HS-5 (cell line): ENCODE measurements around the gene NINL.
"Not testable (repeated sequence)": the region's sequence is repeated elsewhere in the genome, so short reads cannot be mapped to it uniquely, and the experiment has no call there.

Experiments used
- DNase-seq: peaks from one replicate; pipeline ENCODE4 v3.0.0-alpha.2; 2012; ENCODE audit warnings: low read depth

Gene NINL

DNA sequence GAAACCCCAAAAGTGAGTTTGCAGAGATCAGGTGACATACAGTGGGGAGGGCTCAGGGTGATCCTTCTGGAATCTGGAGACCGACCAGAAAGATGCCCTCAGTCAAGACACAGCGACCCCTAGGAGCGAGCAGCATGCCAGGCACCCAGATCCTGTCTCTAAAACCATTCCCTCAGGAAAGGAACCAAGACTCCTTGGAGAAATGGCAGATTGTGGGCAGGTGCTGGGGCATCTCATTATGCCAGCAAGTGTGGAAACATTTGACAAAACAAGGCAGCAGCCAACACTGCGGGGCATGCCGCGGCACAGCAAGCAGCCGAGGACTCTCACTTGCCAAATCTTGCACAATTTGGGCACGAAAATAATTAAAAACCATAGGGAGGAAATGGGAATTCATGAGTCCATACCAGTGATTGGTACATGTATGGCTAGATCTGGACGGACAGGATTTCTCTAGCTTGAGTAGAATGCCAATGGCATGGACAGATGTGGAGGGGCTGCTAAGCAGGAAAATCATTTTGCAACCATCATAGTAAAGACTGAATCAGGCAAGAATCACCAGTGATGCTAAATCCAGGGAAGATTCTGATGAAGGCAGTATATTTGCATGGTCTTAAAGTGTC is 101.0 kb downstream of the NINL start:
- DNase-seq = no peak

DNA sequence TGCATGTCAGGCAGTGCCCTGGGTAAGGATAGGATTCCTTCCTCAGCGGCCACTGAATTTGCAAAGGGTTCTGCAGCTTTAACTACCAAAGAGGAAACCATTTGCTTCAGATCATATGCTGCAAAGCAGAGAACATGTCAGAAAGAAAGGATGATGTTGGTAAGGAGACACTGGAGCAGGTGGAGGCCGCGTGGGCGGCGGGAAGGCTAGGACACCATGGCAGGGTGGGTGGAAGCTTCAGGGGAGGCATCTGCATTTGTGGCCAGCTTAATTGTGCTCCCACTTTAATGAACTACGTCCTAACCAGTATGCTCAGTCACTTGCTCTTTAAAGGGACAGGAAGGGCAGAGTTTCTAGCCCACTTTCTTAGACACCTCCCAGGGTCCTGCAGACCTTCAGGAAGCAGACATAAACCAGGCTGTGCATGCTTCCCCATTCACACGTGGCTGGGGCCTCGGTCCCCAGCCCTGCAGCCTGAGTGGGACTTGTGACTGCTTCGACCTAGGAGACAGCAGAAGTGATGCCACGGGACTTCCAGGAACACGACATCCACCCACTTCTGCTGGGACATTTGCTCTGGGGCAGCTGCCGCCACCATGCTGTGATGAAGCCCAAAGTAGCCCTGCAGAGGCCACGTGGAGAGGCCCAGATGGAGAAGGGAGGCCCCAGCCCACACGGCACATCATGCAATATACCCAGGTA is 101.7 kb downstream of the NINL start:
- DNase-seq = no peak

DNA sequence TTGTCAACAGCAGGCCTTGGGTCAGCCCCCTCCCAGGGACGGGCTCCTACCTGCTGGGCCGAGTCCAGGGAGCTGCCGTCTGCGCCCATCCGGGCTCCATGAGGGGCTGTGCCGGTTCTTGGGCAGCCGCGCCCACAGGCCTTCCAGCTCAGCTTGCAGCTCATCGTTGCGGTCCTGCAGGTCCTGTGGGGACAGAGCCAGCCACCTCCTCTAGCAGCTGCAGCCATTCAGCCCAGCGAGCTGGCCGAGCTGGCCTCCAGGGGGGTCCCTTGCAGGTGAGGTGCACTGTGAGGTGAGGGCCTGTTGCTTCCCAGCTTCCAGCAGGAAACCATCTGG is 103.4 kb downstream of the NINL start:
- DNase-seq = no peak

DNA sequence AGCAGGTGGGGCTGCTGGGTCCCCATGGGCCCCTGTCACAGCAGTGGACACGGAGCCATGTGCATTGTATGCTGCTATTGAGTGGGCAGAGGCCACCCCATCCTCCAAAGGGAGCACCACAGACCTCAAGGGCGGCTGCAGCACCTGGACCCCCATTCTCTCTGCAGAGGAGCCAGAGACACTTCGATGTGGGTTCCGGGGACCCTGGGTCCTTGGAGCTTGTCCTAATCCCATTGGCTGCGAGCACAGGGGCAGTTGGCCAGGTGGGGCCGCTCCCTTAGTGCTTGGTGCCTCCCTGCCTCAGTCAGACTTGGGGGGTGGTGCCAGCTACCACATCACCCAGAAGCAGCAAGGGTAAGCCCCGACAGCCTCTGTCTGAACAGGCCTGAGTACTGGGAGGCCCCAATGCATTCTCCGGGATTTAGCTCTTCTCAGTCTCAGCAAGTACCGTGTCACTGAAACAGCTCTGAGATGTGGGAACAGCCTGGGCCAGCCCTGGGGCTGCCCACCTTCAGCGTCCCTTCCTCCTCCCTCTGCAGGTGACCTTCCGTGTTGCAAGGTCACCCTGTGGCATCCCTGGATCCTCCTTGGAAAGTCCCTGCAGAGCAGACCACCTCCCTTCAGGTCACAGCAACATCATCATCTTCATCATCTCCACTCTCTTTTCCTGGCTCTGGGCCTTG is 104.0 kb downstream of the NINL start:
- DNase-seq = no peak

DNA sequence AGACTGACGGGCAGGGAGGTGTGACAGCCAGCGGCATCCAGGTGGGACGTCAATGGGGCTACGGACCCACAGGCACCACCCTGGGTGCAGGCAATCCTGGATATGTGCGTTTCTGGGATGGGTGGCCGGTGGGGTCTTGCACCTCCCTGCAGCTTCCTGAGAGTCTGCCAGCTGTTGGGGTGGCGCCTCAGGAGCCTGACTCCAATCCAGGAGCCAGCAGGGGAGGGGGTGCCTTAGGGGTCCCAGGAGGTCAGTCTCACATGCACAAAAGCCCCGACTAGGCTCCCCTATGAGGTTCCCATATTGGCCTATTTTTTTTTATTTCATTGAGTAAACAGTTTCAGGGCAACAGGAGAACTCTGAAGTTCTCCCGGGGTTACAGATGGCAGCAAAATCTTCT is 104.5 kb downstream of the NINL start:
- no peak for DNase-seq

DNA sequence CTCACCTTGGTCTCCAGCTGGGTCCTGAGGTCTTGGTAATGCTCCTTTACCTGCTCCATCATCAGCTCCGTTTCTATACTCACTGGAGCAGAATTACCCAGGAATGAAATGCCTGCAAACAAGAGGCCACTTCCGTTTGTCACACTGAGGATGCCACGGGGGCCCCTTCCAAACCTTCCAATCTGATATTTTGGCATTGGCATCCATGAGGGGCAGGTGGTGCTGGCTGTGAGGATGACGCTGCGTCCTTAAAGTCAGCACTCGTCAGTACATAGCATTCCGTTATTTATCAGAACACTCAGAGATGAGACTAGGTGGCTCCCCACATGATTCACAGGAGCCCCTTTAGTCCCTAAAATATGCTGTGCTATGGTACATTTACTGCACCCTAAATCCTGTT is 105.2 kb downstream of the NINL start:
- no peak for DNase-seq

DNA sequence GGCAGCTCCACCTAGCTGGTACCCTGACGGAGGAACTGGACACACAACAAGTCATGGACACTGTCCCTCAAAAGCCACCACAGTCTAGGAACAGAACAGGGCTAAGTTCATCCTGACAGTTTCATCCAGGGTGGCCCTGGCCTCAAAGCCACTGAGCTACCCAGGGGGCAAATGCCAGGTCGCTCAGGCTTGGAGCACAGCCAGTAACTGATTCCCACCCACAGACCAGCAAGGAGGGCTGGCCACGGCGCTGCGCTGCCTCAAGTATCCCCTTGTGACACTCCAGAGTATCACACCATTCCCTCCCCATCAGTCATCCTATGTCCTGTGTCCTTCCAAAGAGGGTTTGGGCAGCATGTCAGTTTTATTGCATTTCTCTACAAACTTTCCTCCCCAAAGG is 105.7 kb downstream of the NINL start:
- DNase-seq = no peak

DNA sequence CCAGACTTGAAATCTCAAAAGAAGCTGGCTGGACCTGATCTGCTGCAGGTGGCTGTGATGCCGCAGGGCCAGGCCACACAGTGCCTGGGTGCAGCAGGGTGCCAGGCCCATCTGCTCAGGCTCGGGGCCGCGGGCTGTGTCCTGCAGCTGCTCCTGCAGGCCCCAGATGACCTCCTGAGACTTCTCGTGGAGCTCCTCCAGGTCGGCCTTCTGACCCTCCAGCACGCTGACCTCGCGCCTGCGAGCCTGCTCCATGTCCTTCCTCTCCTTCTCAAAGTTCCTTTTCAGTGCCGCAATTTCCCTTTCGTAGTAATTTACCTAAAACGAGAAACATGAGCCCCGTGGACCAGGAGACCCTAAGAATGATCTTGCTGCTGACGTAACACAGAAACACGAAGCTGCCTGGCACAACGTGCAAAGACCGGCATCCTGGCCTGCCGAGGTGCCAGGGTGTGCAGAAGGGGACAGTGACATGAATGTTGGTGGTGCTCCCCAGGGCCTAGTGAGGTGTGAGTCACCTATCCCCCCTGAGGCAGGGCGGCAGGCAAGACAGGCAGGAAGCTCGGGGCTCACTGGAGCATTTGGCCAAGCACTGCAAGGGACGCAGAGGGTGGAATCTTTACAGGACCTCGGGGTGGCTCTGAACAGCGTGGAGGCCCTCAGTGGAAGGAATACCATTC is 106.3 kb downstream of the NINL start:
- no peak for DNase-seq

DNA sequence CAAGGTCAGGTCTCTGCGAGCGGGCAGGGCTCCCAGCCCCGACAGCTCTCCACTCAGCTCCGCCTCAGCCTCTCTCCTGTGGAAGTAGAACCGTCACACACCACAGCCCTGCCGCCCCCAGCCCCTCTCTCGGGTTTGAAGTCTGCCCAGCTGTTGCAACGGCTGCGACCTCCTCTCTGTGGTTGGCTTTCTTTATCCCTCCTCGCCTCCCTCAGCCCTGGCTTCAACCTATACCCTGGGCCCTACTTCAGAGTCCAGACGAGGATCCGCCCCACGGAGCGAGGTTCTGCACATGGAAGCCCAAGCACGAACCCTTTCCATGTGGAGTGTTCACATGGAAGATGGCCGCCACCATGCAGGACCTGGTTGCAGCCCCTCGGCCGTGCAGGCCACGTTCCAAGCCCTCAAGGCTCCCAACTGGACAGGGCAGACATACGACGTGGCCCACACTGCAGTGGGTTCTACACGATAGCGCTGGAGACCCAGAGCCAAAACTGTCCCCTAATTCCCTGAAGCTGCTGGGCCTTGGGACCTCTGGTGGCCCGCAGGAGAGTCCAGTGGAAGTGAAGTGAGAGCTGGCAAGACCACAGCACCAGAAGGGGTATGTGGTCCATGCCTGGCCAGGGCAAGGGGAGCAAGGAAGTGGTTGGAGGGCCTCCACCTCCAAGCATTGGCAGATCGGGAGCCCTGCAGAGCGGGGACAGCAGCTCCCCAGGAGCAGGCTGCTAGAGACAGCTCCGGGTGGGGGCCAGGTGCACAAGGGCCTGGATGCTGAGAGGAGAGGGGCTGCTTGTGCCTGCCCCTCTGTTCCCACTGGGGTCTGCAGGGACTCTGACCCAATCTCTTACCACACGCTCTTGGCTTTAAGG is 108.1 kb downstream of the NINL start:
- no peak for DNase-seq

DNA sequence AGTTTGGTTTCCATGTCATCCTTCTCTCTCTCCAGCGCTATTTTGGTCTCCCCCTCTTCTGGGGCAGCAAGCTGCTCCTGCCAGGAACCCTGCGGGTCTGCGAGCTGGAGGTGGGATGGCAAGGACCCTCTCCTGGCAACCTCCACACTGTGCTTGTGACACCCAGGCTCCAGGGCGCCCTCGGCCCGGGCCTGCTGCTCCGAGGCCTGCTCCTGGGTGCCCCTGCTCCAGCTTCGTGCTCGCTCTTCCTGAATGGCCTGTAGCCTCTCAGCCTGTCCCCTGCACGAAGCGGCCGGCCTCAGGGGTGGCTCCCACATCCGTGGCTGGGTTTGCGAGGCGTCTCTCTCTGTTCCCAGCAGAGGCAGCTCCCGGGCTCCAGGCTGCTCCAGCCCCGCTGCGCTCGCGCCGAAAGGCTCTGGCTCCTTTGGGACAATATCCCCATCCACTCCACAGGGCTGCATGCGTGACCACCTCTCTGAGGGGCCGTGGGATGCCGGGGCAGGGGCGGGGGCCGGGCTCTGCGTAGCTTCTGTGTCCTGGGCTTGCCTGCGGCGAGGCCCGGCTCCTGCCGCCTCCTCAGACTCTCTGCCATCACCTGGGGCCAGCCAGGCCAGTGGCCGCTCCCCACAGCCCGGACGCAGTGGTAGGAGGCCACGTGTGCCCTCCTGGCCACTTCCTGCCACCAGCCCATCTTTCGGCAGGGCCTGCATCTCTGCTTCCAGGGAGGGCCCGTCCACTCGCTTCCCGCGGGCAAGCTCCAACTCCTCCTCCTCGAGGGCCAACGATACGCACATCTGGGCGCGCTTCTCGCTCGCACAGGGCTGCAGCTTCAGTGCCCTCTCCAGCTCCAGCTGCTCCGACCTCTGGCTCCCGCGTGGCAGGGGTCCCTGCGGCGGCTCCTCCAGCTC is 109.0 kb downstream of the NINL start:
- no peak for DNase-seq

DNA sequence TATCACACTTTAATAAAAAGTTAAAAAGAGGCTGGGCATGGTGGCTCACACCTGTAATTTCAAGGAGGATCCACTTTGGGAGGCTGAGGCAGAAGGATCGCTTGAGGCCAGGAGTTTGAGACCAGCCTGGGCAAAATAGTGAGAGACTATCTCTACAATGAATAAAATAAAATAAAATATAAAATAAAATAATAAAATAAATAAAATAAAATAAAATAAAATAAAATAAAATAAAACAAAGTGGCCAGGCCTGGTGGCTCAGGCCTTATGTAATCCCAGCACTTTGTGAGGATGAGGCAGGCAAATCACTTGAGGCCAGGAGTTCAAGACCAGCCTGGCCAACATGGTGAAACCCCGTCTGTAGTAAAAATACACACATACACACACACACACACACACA is 112.0 kb downstream of the NINL start:
- DNase-seq = not testable (repeated sequence)

DNA sequence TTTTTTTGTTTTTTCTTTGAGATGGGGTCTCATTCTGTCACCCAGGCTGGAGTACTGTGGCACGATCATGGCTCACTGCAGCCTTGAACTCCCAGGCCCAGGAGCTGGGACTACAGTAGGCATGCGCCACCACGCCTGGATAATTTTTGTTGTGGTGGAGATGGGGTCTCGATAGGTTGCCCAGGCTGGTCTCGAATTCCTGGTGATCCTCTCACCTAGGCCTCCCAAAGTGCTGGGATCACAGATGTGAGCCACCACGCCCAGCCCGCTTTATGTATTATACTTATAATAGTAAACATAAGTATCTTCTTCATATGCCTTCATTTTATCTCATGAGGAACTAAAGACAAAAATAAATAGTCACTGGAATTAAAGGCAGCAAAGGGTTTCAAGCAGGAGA is 114.3 kb downstream of the NINL start:
- no peak for DNase-seq

DNA sequence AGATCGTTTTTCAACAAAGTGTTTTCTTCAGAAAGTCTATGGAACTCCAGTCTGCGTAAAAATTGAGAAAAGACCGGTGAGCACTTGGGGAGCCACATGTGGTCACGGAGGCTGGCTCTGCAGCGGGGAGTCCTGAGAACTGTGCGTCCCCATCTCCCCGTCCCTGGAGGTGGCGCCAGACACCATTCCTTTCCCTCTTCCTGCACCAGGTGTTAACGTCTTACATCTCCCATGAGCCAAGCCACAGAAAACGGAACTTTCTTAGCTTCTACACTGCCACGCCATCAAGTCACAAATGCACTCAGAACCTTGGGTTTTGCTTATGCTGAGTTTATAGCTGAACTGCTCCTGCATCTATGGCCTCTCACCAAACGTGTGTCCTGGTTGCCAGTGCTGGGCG is 115.3 kb downstream of the NINL start:
- no peak for DNase-seq

DNA sequence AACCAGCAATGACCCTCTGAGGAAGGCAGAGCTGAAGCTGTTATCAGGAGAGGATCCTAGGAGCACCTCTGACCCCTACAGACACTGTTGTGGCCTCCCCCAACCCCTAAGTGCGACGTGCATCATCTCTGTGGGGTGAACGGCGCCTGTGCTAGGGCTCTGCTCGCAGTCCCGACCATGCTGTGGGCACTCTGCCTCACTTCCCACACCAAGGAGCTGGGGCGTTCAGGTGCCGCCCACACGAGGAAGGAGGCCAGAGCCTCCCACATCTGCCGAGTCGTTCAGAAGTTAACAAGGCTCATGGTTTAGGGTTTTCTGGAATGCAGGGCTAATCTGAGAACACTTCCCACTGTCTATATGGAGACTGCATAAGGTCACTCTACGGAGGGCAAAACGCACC is 115.8 kb downstream of the NINL start:
- no peak for DNase-seq

DNA sequence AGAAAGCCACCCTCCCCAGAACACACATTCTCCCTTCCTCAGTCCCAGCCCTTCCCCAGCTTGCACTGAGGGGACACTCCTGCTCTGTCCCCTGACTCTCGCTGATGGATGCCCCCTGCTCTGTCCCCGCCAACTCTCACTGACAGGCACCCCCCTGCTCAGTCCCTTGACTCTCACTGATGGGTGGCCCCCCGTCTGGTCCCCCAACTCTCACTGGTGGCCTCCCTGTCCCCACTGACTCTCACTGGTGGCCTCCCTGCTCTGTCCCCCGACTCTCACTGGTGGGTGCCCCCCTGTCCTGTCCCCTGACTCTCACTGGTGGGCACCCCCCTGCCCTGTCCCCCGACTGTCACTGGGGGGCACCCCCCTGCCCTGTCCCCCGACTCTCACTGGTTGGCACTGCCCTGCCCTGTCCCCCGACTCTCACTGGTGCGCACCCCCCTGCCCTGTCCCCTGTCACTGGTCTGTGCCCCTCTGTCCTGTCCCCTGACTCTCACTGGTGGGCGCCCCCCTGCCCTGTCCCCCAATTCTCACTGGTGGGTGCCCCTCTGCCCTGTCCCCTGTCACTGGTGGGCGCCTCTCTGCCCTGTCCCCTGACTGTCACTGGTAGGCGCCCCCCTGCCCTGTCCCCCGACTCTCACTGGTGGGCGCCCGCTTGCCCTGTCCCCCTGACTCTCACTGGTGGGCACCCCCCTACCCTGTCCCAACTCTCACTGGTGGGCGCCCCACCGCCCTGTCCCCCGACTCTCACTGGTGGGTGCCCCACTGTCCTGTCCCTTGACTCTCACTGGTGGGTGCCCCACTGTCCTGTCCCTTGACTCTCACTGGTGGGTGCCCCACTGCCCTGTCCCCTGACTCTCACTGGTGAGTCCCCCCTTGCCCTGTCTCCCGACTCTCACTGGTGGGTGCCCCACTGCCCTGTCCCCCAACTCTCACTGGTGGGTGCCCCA is 116.9 kb downstream of the NINL start:
- no peak for DNase-seq

DNA sequence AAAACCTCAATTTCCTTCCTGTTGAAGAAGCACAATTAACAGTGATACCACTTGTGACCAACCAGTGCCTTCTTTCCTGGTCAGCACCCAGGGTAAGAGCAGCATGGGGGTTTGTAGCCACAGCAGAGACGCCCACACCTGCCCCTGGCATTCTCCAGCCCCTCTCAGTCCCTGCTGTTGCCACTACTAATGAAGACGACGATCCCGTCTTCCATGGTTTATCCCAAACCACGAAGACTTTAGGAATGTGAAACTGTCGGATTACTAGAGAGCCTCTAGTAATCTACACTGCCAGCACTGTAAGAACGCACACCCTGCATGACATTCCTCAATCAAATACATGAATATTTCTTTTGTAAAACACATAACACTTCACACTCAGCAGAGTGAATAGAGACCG is 117.9 kb downstream of the NINL start:
- no peak for DNase-seq

DNA sequence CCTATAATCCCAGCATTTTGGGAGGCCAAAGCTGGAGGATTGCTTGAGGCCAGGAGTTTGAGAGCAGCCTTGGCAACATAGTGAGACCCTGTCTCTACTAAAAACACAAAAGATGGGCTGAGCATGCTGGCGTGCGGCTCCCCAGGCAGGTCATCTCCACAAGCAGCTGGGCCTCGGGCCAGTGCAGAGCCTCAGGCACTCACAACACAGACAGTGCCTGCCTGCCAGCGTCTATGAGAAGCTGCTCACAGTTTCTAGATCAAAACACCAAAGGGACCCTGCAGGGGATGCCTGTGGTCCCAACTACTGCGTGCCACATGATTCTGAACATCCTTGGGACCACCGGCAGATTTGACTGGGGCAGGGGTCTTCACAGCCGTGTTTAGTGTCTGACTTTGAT is 118.5 kb downstream of the NINL start:
- no peak for DNase-seq

DNA sequence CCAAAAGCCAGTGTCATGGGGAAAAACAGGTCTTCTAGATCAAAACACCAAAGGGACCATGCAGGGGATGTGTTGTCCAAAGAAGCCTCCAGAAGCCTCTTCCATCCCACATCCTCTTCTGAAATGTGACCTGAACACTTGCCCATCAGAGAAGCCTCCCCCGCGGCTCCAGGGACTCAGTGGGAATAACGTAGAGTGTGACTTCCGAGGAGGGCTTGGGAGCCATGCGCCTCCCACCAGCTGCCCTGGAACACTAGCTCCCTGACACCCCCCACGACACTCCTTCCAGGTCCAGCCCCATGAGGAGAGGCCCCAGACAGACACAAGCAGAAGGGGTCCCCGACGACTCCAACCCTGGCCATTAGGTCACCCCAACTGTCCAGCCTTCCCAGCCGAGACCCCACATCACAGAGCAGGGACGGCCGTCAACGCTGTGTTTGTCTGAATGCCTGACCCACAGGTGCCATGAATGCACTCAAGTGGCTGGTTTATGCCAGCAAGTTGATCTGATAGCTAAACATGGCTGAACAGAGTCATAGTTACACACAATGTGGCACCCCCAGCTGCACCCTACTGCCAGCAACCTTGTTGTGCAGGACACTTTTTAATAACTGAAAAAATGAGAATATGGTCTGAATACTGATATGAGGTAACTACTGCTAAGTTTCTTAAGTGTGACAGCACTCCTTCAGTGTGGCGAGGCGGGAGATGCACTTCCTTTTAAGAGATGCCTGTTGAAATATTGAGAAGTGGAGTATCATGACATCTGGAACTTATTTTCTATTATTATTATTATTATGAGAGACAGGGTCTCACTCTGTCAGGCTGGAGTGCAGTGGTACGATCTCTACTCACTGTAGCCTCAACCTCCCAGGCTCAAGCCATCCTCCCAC is 119.8 kb downstream of the NINL start:
- no peak for DNase-seq
